HG03103 (cell line): Measurements from ENCODE around the gene FHOD3.

Experiments
- ATAC-seq: cut with Tn5 transposase; IDR thresholded peaks from one replicate; pipeline ENCODE4 v1.9.1; 2021; ENCODE audit warnings: low read depth; ENCODE audit not compliant: unreplicated experiment

Gene FHOD3

DNA sequence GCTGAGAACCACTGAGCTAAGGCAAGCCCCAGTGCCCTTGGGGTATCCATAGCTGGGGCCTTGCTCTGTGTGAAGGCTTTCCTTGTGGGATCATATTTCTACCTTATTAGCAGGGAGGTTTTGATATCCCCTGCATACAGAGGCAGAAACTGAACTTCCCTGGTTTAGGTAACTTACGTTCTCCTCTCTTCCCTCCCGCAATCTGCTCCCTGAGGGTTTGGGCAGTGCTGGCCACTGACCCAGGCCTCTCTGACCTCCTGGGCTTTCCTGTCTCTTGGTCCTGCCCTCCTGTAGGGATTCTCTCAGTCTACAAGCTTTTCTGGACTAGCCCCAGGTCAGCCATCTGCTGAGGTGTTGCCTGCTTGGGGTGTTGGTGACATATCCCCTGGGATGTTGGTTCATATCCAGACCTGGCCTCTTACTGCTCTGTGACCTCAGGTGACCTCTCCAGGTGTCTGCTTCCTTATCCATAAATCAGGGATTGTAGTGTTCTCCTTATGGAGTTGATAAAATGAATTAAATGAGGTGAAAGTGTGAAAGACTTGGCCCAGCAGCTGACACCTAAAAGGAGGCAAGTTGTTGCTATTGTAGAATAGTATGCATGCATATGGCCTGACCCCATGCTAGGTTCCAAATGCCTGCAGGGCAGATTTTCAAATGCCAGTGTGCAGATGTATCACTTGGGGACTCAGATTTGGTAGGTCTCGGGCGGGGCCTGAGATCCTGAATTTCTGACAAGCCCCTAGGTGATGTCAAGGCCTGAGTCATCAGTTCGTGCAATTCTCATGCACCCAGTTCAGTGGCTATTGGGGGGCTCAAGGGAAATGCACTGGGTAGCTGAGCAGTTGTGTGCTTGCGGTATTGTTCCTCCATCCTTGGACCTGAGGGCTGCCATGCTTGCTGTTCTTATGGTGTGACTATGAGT is 106.6 kb downstream of the FHOD3 start:
- no peak for ATAC-seq

DNA sequence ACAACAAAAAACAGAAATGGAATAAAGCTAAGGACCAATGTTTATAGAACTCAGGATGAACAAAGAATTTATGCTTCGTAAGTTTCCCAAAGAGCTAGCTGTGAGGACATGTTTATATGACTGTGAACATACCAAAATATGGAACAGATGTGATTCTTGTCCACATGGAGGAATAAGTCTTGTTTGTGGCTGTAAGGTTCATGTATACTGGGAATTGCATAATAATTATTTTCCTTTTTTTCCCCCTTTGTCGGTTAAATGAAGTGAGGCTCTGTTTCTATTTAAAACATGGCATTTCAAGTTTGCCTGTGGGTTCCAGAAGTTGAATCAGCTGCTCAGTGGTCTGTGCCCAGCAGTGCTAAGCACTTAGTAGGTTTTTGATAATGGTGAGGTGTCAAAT is 108.1 kb downstream of the FHOD3 start:
- no peak for ATAC-seq

DNA sequence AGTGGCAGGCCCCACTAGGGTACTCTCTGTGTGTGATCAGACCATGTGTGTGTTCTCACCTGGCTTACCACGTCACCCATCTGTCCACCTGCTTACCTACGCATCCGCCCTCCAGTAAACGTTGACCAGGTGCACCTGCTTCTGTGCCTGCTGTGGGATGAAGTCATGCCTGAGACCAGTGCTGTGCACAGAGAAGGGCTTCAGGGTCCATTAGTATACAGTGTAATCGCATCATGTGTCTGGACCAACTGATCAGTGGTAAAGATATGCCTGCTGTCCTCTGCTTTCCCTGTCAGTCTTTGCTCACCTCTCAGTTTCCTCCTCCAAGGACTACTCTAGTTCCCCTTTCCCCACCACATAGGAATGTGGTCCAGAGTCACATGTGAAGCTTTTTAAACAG is 109.3 kb downstream of the FHOD3 start:
- no peak for ATAC-seq

DNA sequence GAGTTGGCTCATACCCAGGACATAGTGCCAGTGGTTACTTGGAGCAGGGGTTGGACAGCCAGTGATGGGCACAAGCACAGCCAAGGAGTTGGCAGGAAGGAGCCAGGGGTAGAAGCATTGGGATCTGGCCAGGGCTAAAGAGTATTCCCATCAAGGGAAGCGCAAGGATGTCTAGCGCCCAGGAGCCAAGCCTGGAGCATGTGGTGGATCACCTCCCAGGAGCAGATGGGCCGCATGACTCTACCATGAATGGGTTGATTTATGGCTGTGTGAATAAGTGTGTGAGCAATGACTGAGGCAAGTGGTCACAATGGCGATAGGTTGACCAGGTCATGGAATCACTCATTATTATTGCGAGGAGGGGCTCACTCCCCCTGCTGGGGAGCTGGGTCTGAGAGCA is 111.1 kb downstream of the FHOD3 start:
- ATAC-seq = no peak

DNA sequence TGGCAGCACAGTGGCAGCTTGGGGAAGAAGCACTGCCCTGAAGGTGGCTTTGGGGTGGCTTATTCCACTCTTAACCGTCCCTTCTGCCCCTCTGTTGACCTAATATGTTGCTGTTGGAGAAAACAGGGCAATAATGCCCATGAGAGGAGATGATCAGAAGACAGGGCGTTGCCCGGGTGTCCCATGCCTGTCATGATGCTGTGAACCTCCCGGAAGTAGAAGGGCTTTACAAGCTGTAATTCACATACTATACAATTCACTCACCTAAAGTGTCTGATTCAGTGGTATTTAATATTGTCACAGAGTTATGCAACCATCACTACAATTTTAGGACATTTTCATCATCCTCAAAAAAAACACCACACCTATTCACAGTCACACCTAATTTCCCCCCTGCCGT is 112.3 kb downstream of the FHOD3 start:
- no peak for ATAC-seq

DNA sequence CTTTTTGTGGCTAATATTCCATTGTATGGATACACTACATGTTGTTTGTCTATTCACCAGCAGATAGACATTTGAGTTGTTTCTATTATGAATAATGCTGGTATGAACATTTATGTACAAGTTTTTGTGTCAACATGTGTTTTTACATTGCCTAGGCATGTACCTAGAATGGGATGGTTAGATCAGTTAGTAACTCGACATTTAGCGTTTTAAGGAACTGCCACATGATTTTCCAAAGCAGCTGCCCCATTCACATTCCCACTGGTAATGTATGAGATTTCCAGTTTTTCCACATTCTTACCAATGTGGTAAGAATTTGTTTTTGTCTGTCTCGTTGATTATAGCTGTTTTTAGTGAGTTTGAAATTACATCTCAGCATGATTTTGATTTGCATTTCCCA is 112.8 kb downstream of the FHOD3 start:
- no peak for ATAC-seq

DNA sequence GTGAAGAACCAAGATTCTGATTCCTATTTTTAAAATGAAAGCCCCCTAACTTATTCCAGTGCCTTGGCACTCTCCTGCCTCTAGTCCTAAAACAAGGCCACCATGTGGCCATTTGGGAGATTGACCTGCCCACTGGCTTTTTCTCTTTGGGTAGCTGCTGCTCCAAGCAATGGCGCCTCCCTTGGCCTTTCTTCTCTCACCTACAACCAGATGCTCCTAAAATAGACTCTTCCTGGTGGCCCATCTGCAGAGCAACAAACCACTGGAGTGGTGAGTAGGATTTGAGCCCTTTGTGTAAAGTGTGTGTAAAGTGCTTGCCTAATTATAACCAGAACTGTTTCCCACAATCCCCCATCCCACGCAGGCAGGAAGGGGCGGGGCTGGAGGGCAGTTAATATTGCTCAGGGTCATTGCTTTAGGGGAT is 114.2 kb downstream of the FHOD3 start:
- ATAC-seq = no peak

DNA sequence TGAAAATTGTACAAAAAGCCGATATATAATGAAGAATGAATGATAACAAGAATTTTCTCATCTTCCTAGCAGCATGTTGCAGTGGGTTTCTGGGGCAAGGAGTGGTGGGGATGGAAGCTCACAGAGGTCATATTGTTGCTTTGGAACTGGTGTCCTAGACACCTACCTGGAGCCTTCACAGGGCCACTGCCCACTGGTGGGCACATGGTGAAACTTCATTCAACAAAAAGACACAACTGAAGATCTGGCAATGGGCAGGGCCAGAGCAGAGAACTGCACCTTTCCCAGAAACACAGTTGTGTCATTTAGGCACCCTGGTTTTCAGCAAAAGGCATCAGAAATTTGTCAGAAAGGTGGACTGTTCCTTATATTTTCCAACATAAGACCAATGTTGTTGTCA is 115.3 kb downstream of the FHOD3 start:
- no peak for ATAC-seq

DNA sequence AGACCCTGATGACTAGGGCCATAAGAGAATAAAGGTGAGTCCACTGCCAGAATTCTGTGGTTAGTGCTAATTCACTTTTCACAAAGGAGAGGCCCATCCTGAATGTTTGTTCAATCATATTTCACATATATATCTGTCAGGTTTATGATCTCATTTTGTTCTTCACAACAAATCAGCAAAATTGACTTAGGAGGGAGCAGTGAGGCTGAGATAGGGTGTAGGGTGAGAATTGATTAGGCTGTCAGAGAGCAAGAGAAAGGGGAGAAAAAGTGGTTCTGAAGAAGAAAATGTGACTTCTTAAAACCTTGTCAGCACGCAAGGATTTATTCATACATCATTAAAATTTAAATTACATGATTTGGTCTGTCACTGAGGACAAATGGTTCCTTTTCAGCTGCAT is 117.7 kb downstream of the FHOD3 start:
- no peak for ATAC-seq

DNA sequence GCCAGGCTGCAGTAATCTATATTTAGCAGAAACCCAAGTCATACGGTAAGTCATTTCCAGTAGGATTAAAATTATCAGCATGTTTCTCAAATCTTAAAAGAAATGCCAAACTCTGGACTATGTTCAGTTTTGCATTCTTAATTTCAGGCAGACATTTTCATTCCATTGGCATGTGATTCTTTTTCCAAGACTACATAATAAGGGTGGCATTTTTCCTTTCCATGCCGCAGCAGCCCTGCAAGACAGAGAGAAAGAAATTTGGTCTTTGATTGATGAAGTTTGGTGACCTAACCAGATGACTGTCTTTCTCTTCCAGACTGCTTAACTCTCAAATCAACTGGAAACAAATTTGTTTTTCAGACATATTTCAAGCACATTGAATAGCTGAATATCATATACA is 118.1 kb downstream of the FHOD3 start:
- no peak for ATAC-seq

DNA sequence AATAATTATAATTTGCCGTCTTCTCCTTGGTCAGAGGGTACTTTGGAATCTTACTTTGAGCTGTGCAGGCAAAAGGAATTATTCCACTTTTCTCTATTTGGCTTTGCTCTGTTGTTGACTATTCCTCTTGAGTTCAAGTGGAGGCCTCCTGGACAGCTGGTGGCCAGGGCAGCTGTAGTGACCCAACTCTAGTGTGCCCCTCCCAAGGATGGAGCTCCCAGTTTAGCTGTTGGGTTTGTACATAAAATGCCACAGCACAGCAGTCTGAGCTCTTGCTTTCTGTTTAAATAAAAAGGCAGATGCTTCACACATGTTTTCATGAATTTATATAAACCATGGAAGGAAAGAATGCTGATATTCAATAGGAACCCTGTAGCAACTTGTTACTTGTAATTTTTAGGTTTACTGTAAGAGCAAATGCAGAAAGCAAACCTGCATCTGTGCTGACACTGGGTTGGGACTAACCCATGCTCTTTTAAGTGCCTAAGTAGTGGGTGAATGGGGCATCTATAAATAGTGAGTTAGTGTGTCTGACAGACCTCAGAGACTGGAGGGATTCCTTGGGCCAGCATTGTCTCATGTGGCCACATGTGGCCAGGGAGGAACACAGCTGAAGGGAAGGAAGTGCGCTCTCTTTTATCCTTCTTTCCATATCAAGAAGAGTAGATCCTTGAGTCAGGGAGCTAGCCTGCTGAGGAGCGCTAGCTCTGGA is 121.8 kb downstream of the FHOD3 start:
- ATAC-seq = no peak

DNA sequence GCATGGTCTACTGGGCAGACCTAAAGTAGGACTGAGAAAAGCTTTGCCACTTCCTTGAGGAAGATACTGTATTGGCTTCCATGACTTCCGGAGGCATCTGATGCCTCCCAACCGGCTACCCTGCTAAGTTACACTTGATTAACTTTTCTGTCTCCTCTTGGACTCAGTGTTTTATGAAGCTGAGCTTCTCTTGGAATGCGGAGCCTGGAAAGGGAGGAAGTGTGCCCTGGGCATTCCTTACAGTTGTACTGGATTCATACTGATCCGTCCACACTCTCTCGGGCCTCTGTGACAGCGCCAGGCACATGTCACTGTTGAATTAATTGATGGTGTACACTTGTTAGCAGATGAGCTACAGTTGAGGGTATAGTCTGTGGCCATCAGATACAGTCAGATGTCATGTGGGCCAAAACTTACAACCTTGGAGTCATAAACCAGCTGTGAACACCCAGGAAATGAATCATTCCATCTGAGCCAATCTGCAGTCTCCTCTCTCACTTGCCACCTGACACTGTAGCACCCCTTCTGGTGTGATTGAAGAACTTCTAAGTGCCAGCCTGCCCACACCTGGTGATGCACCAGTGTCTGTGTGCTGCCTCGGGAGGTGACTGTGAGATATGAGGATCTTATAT is 122.5 kb downstream of the FHOD3 start:
- no peak for ATAC-seq

DNA sequence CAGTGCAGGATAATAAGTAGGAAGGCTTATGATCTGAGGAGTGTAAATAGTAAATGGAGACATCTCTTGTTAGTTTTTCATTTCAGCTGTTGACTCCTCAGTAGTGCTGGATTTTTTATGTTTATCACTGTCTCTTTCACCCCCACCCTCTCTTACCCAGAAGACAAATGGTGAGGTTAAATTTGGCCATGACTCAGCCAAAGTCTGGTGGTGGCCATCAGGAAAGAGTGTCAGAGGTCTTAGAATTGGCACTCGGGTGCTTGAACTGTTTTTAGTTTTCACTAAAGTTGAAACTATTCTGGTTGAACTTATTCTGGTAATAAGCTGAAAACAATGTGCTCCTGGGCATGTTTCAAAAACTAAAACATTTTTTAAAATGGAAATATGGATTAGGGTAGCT is 123.3 kb downstream of the FHOD3 start:
- ATAC-seq = no peak

DNA sequence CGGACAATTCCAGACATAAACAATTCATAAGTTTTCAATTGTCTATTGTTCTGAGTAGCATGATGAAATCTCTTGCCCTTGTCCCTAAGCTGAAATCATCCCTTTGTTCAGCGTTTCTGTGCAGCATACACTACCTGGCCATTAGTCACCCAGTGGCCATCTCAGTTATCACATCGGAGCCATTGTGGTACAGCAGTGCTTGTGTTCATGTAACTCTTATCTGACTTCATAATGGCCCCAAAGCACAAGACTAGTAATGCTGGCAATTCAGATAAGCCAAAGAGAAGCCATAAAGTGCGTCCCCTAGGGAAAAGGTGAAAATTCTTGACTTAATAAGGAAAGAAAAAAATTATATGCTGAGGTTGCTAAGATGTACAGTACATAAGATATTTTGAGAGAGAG is 127.2 kb downstream of the FHOD3 start:
- ATAC-seq = no peak

DNA sequence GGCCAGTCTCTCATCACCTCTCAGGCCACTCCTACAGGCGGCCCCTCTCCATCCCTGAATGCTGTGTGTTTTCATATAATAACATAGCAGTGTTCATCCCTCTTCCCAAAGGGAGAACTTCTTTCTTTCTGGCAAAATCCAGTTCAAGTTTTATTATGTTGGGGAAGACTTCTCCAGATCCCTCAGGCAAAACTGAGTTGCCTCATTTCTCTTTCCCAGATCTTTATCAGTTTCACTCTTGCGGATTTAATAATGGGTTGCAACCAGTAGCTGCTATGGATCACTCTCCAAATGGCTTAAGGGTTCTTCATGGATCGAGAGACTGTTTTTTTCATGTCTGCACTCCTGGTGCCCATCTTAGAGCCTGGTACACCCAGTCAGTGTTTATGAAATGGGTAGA is 129.9 kb downstream of the FHOD3 start:
- no peak for ATAC-seq

DNA sequence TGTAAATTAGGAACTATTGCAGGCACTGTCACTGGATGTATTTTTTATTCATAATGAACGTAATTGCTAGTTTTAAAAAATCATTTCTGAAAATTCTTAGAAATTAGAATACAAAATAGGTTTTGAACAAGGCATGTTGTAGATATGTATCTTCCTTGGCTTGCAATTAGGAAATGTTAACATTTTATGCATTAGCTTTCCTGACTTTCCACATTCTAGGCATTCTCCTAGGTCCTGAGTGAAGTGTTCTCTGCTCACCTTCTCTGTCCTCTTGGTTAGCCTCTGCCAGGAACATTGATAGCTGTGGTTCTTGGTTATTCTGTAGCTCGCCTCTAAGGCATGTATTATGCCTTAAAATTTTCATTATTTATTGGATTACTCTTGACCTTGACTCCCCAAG is 130.3 kb downstream of the FHOD3 start:
- no peak for ATAC-seq

DNA sequence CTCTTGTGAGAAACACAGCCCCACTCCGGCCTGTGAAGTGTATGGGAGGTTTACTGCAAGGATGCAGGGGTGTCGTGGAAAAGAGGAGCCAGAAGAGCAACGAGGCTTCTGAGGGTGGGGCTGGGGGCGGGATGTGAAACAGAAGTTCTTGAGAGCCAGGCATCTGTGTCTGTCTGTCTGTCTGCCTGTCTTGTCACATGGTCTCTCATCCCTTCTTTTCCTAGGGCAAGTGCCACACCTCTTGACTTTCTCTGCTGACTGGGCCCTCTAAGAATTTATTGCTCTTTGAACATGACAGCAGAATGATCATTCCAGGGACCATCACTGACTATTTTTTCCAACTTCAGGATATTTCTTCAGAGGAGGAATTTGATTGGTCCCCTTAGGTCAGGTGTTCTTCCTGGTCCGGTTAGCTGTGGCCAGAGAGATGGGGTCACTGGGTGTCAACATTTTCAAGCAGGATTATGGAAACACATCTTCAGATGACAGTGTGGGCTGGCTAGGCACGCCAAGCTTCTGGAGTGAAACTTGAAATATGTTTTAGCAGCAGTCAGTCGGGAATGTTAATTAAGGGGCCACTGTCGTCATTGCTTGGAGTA is 131.0 kb downstream of the FHOD3 start:
- ATAC-seq = no peak

DNA sequence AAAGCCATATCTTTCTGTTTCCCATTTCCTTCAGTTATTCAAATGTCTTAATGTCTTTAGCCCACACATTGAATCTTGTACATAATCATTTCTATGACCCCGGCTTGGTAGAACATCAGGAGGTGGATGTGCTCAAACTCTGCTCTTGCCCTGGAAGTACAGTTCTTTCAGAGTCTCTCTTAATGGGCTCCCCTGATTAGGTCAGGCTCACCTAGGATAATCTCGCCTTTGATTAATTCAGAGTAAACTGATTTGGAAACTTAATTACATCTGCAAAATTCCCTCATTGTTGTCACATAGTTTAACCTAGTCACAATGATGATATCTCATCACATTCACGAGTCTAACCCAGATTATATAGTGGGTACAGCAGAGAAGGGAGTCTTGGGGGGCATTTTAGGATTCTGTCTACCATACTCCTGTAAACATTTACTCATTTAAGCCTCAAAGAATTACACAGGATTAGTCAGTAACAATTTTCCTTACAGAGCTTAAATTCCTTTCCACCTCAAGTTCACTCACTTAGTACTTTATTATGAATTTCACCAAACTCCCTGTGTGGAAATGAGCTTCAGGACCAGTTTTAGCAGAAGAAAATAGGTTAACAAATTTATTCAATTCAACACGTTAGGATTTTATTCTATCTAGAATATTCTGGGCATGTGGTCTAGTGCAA is 135.5 kb downstream of the FHOD3 start:
- ATAC-seq = no peak

DNA sequence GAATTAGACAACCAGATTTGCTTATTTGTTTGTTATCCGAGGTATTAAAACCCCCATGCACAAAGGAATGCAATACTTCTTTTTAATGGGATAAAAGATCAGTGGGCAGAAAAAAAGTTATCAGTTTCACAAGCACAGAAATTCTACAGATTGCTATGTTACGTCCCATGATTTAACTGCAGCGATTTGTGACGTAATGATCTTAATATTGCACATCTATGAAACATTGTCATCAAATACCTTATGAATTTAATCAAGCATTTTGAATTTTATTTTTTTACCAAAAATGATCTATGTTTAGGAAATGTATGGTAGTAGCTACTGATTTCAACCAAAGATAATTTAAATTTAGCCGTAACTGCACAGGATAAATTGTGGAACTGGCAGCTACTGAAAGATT is 138.9 kb downstream of the FHOD3 start:
- no peak for ATAC-seq

DNA sequence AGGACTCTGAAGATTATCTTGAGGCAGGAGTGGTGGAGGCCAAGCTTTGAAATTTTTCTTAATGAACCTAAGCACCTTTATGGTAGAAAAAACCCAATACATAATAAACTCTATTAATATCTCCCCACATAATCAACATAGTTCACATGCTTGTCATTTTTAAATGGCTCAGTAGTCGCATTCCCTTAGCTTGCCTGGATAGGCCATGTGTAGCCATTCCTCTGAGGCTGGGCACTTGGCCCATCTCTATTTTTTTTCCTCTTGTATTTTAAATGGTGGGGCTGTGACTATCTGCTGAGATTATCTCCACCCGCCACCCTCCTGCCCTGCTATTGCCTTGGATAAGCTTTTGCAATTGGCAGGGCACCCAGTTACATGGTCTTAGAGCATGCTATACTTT is 143.1 kb downstream of the FHOD3 start:
- ATAC-seq = no peak
